Fibroblast of the conjunctiva (primary cell): ENCODE measurements around the gene SLC6A18.
"Not testable (repeated sequence)": the region's sequence is repeated elsewhere in the genome, so short reads cannot be mapped to it uniquely, and the experiment has no call there.

Source experiments
- DNase-seq: peaks from one replicate; pipeline ENCODE4 v3.0.0-alpha.2; 2010; ENCODE audit warnings: low read depth

Gene SLC6A18

DNA sequence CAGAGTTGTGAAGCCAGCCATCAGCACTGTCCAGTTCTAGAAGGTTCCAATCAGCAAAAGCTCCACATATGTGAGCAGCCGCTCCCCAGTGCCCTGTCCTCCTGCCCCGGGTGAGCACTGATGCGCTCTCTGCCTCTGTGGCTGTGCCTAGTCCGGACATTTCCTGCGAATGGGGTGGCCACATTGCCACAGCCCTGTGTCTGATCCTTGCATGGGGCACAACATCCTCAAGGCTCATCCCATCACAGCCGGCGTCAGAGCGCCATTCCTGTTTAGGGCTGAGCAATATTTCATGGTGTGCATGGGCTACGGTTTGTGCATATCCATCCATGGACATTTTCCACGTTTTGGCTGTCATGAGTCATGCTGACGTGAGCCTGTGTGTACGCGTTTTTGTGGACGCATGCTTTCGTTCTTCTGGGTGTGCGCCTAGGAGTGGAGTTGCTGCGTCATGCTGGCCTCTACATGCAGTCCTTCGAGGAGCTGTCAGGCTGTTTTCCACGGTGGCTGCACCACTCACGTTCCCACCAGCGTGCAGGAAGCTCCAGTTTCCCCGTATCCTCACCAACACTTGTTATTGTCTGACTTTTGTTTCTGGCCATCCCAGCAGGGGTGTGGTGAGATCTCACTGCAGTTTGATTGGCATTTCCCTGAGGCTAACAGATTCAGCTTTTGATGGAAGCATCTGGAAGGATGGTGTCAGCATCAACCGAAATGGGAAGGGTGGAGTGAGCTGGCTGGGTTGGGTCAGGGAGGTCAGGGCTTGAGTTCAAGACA lies 9.7 kb upstream of the SLC6A18 start:
- DNase-seq, result no peak

DNA sequence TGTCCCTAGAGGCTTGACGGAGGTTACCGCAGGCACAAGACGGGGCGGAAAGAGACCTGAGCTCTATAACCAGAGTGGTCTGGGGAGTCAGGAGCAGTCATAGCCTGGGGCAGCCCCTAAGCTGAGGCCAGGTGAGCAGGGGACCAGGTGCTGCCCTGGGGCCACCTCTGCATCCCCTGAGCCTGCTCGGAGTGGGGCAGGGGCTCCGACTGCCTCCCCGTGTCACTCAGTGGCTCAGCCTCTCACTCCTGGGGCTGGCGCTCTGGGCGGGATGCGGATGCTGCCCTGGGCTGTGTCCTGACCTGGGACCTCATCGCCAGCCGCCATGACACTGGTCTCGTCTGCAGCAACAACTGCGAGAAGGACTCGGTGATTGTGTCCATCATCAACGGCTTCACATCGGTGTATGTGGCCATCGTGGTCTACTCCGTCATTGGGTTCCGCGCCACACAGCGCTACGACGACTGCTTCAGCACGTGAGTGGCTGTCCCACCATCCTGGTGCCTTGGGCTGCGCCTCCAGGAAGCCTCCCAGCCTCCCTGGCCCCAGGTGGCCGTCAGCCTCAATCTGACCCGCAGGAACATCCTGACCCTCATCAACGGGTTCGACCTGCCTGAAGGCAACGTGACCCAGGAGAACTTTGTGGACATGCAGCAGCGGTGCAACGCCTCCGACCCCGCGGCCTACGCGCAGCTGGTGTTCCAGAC lies 8.8 kb upstream of the SLC6A18 start:
- no peak for DNase-seq

DNA sequence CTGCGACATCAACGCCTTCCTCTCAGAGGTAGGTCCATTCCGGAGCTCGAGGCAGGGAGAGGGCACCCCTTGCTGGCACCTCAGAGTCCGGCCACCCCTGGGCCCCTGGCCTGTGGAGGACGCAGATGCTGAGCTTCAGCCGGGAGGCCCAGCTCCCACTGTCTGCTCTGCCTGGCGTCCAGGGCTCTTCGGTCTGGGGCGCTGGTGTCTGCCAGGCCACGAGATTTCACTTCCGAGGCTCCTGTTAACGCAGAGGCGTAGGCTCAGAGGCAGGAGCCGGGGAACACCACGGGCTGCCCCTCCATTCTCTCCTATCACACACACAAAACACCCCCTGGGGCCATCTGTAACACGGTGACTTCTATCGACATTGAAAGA lies 8.3 kb upstream of the SLC6A18 start:
- DNase-seq, result no peak

DNA sequence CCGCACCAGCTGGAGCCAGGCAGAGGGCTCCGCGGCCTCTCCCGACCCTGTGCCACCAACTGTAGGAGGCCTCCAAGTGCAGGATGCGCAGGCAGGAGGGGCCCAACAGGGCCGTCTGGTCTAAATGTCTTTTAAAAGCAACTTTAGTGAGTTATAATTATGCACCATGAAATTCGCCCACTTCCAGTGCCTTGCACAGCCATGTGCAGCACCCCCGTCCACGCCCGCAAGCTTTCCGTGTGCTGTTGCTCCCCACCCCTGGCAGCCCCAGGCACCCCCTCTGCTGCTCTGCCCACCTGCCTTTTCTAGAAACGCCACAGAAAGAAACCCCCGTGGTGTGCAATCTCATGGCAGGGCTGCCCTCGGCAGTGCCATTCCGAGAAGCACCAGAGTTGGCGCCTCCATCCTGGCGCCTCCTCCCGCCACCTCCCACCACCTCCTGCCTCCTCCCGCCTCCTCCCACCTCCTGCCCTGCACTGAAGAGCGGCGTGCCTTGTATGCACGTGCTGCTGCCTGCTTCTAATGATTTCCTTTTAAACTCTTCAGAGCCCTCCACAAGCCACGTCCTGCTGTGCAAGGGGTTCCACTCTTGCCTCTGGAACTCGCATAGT lies 7.5 kb upstream of the SLC6A18 start:
- DNase-seq, result no peak

DNA sequence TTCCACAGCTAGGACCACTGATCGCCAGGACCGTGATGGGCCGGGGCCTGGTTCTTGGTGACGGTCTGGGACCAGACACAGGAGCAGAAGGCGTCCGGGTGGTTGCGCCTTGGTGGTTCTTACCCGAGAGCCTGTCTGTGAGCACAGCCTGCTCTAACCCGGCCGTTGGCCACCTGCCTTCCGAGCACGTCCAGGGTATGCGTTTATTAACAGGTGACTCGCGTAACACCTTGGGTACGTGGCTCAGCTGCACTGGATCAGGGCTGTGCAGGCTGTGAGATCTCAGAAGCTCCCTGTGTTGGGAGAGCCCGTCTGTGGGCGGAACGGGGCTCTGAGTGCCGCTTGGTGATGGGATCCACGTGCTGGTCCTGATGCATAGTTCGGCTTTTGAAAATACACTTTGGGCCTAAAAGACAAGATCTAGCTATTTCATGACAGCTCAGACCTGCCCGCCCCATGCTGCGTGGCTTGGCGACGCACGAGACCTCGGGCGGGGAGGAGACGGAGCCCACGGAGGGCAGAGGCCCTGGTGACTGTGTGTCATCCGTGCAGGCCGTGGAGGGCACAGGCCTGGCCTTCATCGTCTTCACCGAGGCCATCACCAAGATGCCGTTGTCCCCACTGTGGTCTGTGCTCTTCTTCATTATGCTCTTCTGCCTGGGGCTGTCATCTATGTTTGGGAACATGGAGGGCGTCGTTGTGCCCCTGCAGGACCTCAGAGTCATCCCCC lies 6.7 kb upstream of the SLC6A18 start:
- DNase-seq, result no peak

DNA sequence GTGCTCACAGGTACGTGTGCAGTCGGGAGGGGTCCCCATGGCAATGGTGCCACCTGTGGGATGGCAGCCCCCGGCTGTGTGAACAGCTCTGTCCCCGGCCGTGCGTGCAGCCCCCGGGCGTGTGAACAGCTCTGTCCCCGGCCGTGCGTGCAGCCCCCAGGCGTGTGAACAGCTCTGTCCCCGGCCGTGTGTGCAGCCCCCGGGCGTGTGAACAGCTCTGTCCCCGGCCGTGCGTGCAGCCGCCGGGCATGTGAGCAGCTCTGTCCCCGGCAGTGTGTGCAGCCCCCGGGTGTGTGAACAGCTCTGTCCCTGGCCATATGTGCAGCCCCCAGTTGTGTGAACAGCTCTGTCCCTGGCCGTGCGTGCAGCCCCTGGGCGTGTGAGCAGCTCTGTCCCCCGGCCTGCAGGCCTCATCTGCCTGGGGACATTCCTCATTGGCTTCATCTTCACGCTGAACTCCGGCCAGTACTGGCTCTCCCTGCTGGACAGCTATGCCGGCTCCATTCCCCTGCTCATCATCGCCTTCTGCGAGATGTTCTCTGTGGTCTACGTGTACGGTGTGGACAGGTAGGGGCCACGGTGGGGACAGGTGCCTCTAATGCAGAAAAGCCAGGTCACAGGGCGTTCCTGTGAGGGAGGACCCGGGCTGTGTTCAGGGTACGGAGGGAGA lies 5.9 kb upstream of the SLC6A18 start:
- no peak for DNase-seq

DNA sequence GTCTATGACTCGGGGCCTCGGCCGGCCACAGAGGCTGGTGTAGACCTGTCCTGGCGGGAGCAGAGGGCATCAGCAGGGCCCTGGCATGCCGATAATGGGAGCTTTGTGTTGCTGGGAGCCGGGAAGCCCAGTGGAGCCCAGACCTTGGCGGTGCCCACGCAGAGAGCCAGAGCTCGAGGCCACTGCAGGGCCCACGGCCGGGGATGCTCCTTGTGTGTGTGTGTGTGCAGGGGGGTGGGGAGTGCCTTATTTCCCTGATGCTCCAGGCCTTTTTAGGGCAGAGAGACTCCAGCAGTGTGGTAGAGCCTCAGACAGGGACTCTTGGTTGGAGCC lies 5.4 kb upstream of the SLC6A18 start:
- no peak for DNase-seq

DNA sequence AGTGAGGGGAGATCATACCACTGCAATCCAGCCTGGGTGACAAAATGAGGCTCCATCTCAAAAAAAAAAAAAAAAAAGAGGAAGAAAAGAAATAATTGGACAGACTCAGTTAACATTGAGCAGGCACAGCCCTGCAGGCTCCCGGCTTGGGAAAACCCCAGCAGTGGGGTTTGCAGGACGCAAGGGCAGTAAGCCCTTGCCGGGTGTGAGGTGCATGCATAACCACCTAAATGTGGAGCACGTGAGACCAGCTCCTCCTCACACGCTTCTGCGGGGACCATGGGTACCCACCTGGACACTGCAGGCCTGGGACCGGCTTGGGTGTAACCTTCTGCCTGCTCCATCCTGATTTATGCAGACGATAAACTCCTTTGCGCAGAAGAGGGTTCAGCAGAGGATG lies 4.8 kb upstream of the SLC6A18 start:
- no peak for DNase-seq

DNA sequence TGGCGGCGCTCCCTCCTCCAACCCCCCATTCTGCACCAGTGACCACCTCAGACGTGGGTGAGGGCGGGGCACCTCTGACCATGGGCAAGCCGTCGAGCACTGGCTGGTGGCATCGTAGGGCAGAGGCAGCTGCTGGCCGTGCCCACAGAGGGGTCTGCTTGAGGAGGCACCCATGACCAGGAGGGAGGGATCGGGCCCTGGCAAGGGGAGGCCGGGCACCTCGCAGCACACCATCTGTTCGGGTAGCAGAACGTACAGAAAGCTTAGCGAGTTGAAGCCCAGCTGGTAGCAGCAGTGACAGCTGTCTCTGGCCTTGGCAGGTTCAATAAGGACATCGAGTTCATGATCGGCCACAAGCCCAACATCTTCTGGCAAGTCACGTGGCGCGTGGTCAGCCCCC lies 4.3 kb upstream of the SLC6A18 start:
- DNase-seq, result no peak

DNA sequence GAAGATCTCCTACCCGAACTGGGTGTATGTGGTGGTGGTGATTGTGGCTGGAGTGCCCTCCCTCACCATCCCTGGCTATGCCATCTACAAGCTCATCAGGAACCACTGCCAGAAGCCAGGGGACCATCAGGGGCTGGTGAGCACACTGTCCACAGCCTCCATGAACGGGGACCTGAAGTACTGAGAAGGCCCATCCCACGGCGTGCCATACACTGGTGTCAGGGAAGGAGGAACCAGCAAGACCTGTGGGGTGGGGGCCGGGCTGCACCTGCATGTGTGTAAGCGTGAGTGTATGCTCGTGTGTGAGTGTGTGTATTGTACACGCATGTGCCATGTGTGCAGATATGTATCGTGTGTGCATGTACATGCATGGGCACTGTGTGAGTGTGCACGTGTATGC lies 3.5 kb upstream of the SLC6A18 start:
- no peak for DNase-seq

DNA sequence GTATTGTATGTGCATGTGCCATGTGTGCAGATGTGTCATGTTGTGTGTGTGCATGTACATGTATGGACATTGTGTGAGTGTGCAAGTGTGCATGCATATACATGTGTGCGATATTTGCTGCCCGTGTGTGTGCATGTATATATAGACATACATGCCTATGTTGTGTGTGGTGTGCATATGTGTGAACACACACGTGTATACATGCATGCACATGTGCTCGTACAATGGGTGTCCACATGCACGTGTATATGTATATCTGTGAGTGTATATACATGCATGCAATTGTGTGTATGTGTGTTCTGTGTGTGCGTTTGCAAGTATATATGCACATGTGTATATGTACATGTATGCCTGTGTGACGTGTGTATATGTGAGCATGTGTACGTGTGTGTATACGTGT lies 3.0 kb upstream of the SLC6A18 start:
- no peak for DNase-seq

DNA sequence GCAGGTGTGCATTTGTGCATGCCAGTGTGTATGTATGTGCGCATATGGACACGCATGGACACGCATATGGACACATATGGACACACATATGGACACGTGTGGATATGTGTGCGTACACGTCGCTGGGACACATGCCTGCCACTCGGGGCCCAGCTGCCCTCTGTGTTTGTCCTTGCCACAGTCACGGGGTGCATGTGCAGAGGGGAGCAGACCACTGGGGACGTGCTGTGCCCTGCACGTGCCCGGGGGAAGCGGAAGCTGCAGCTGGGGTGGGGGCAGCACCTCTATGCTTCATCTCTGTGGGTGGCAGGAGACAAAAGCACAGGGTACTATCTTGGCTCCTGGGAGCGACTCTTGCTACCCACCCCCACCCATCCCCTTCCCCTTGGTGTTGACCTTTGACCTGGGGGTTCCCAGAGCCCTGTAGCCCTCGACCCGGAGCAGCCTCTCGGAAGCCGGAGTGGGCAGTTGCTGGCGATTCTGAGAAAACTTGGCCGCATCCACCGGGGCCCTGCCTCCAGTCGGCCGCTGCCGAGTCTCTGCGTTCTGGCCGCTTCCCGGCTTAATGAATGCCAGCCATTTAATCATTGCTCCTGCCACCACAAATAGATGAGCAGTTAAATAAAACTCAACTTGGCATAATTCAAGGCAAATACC lies 2.4 kb upstream of the SLC6A18 start:
- DNase-seq, result no peak

DNA sequence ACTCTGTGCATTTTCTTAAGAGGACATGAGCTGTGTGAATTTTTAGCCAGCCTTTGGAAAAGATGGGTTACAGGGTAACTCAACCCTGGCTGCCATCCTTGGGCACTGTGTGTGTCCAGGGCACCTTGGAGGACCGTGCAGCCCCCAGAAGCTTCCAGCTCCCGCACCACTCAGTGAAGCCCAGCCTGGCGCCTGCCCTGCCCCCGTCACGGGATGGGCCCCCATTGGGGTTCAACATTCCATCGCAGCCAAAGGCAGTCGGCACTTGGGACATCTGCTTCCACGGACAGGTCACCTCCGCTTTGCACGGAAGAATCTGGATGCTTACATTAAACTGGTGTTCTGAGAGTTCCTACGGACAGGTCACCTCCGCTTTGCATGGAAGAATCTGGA lies 1.9 kb upstream of the SLC6A18 start:
- no peak for DNase-seq

DNA sequence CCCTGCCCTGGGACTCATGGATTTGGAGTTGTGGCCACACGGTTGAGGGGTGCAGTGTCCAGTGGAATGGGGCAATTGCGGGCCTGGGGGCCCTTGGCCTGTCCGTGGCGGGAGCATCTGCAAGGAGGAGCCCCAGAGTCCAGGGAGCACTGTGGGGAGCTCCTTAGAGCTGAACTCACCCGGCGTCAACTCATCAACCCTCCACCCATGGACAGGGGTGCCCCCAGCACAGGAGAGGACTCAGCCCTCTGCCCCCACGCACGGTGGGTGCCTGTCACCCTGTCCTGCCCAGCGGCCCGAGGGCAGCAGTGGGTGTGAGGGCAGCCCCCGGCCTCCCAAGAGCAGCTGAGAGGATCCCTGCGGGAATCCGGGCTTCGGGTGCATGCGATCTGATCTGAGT lies 550 bp upstream of the SLC6A18 start:
- DNase-seq, result no peak

DNA sequence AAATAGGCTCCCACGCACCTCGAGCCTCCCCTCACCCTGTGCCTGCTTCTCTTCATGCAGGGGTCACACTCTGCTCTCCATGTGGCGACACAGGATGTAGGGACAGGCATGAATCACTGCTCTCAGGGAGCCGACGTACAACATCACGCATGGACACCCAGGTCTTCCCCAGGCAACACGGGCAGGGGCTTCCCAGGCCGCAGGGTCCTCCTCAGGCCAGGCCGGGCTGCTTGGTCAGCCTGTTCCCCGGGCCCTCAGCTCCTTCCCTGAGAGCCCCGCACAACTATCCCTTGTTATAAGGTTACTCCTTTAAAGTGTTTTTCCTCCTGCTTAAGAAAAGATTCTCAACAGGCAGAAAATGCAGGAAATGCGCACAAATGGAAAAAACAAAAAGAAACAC lies 1.1 kb downstream of the SLC6A18 start:
- no peak for DNase-seq

DNA sequence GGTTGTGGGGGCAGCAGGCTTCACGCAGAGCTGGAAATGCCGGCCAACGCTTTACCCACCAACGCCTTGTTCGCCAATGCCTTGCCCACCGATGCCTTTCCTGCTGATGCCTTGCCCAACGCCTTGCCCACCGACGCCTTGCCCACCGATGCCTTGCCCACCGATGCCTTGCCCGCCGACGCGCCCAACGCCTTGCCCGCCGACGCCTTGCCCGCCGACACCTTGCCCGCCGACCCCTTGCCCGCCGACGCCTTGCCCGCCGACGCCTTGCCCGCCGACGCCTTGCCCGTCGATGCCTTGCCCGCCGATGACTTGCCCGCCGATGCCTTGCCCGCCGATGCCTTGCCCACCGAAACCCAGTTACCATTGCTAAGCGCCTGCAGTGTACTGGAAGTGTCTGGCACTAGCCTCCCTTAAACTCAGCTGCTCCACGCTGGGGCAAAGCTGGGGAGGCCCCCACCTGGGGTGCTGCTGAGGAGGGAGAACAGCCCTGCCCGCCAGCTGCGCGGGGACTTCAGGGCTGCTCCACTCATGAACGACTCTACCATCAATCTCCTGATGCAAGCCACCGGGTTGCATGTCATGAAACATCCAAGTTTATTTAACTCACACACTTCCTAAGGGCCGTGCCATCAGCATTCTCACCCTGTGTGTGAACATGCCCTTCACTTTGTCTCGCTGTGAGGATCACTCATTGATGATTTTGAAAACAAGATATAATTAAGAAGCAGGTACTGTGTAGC lies 1.8 kb downstream of the SLC6A18 start:
- DNase-seq, result no peak

DNA sequence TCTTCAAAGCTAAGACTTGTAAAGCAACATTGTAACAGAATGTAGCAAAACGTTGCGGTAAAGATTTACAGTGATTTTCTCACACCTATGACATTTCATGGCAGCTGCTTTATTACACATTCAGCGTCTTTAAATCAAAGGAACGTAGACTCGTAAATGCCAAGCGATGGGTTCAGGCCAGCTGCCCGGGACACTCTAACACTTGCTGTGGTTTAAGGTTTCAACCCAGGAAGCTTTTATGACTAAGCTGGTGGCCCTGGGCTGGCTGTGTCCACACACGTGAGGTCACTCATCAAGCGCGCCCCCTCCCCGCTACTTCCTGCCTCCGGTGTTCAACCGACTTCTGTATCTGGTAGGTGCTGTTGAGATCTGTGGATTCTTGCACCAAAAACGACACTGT lies 2.5 kb downstream of the SLC6A18 start:
- DNase-seq, result no peak

DNA sequence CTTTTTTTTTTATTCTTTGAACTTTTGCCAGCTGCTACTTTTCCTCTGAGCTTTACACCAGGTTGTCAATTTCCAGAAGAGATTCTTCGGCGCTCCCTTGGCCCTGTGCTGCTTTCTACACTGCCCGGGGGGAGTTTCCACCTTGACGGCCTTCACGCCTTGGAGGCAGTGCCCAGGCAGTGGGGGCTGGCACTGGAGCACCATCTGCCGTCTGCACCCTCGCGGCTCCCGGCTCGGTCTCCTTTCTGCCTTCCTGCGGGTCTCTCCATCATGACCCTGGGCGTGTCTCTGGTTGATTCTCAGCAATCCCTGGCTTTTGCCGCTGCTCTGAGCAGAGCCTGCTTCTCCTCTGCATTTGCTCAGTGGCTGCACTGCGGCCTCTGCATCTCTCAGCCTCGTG lies 2.9 kb downstream of the SLC6A18 start:
- DNase-seq, result no peak

DNA sequence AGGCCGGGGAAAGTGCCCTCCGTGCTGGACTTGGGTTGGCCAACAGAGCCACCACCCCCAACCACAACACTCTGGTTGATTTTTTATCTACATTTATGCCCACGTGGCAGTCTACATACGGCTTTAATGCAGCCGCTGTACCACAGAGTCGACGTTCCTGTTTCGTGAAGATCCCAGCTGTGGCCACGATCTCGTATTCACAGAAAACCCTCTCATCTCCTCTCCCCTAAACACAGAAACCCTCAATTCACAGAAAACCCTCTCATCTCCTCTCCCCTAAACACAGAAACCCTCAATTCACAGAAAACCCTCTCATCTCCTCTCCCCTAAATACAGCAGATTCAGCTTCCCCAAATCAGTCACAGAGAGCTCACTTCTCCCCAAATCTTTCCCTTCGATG lies 3.8 kb downstream of the SLC6A18 start:
- DNase-seq, result not testable (repeated sequence)

DNA sequence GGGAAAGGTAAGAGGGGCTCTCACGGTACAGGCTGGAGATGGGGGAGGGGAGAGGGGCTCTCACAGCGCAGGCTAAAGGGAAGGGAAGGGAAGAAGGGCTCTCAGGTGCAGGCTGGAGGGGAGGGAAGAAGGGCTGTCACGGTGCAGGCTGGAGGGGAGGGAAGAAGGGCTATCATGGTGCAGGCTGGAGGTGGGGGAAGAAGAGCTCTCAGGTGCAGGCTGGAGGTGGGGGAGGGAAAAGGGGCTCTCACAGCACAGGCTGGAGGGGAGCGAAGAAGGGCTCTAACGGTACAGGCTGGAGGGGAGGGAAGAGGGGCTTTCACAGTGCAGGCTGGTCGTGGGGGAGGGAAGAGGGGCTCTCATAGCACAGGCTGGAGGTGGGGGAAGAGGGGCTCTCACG lies 4.6 kb downstream of the SLC6A18 start:
- no peak for DNase-seq

DNA sequence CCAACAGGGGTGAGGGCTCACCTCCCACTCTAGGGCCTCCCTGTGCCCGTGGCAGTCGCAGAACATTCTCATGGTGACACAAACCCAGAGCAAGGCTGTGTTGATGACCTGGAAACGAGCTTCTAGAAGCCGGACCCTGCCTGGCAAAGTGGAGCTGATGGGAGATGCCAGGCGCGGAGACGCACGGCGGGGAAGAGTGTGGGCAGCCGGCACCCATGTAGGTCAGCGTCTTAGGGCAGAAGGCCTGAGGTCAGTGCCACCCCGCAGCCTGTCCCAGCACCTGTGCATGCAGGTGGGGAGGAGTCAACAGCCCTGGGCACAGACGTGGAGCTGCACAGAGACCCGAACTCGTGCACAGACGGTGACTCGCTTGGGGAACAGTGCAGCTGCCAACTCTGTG lies 5.4 kb downstream of the SLC6A18 start:
- DNase-seq, result no peak
